SU-DHL-6 (cell line): ENCODE data around the gene CRYBG3.

ENCODE experiments used
- EZH2phosphoT487 ChIP-seq: fragments of 200-600 bp; sonication (generic), shearing (Covaris generic); conservative IDR thresholded peaks from 2 replicates; pipeline ENCODE4 v1.6.1; 2018; ENCODE audit warnings: mild to moderate bottlenecking, antibody characterized with exemption, low read length, moderate library complexity, mixed read lengths
- TF ChIP-seq, protein P1 (sequence below): fragments of 200-600 bp; sonication (generic); IDR thresholded peaks from one replicate; pipeline ENCODE4 v1.5.1; 2017; ENCODE audit warnings: antibody characterized with exemption, mild to moderate bottlenecking, low read length, moderate library complexity; ENCODE audit not compliant: insufficient read depth, poor library complexity, severe bottlenecking

DNA sequence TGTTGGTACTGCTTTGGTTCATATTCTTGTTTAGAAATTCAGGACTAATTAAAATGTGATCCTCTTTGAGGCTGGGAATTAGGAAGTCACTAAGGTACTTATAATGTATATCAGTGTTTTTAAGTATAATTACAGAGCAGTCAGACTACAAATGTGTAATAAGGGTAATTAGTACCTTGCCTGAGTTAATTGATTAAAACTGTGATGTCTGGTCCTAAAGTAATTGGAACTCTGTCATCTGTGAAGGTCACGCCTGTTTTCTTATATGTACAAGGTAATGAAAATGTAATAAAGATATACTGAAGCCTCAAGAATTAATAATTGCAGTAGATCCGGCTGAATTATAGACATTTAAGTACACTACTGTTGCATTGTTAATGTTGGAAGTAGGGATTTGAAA lies 117.6 kb downstream of the CRYBG3 start:
- TF ChIP-seq, protein P1, sequence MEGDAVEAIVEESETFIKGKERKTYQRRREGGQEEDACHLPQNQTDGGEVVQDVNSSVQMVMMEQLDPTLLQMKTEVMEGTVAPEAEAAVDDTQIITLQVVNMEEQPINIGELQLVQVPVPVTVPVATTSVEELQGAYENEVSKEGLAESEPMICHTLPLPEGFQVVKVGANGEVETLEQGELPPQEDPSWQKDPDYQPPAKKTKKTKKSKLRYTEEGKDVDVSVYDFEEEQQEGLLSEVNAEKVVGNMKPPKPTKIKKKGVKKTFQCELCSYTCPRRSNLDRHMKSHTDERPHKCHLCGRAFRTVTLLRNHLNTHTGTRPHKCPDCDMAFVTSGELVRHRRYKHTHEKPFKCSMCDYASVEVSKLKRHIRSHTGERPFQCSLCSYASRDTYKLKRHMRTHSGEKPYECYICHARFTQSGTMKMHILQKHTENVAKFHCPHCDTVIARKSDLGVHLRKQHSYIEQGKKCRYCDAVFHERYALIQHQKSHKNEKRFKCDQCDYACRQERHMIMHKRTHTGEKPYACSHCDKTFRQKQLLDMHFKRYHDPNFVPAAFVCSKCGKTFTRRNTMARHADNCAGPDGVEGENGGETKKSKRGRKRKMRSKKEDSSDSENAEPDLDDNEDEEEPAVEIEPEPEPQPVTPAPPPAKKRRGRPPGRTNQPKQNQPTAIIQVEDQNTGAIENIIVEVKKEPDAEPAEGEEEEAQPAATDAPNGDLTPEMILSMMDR: no peak
- no peak for TF ChIP-seq EZH2phosphoT487
